GM12875 (cell line): ENCODE data around the gene BRSK1.
A peak's percentile ranks its signal among the peaks of the same experiment; 100 is the strongest.

Source experiments
- H3K4me3 ChIP-seq: one replicate; pipeline ENCODE4 v1.5.1; 2011; ENCODE audit warnings: low read depth, low read length, control low read depth
- CTCF ChIP-seq: IDR thresholded peaks from 2 replicates; pipeline ENCODE4 v1.5.1; 2011; ENCODE audit warnings: low read depth, mild to moderate bottlenecking, control low read depth, inconsistent platforms, low read length, moderate library complexity, borderline replicate concordance; ENCODE audit not compliant: insufficient read depth

The BRSK1 gene

GRCh38 chr19:55273978-55274707 lies 9.7 kb upstream of the BRSK1 start:
- no peak for TF ChIP-seq CTCF
- no peak overlapping the region for H3K4me3 ChIP-seq

- H3K4me3 ChIP-seq: no peak overlapping the region
- no peak for TF ChIP-seq CTCF
Measured at GRCh38 chr19:55275851-55276719, 7.7 kb upstream of the BRSK1 start.

- no peak for TF ChIP-seq CTCF
- H3K4me3 ChIP-seq: peak overlapping the region; percentile 10
Measured at GRCh38 chr19:55276720-55277430, 6.9 kb upstream of the BRSK1 start.

GRCh38 chr19:55277494-55277893 lies 6.3 kb upstream of the BRSK1 start:
- TF ChIP-seq CTCF: no peak
- H3K4me3 ChIP-seq: no peak overlapping the region

GRCh38 chr19:55278391-55279135 lies 5.2 kb upstream of the BRSK1 start:
- TF ChIP-seq CTCF: no peak
- H3K4me3 ChIP-seq: no peak overlapping the region

- no peak for TF ChIP-seq CTCF
- H3K4me3 ChIP-seq: peak overlapping the region; percentile 58
Measured at GRCh38 chr19:55279340-55279739, 4.5 kb upstream of the BRSK1 start.
